ENCODE measurements around the gene ZZZ3. TPM values are rescaled to one million over a fixed set of nuclear protein-coding genes. Genes with fewer than 3 reads are reported as not detected.

The ZZZ3 gene
- total and polyA plus RNA-seq, 2 of the 13 experiments (the other 11 are each of a cell fraction or from before 2014, with no cell fraction given) = 18.1 to 50.2 TPM

- TF ChIP-seq TFE3 (CRISPR knock-in tag; IDR thresholded peaks at IDR 0.05) = peak; percentile 88
- TF ChIP-seq SMARCE1 (IDR thresholded peaks at IDR 0.05; ENCODE audit: borderline replicate concordance) = no peak
- TF ChIP-seq PAXIP1 (CRISPR knock-in tag; conservative IDR thresholded peaks at IDR 0.05) = peak; percentile 52; the same call in 1 of the 2 replicates
- TF ChIP-seq KDM2A (CRISPR knock-in tag; IDR thresholded peaks at IDR 0.05; ENCODE audit: borderline replicate concordance, low read depth) = peak; percentile 71
These were observed at the start of gene ZZZ3 (continued) for GRCh38 chr1:77682460-77683159.

GRCh38 chr1:77732090-77732489 lies 49.6 kb upstream of the ZZZ3 start:
- H4K20me1 ChIP-seq (ENCODE audit: insufficient read depth, low read length) = no peaks in the 10 kb centered on the region
- DNase-seq (ENCODE audit: low spot score) (no peak), ATAC-seq (no peak), FAIRE-seq (no peak)
- H3K27me3 ChIP-seq (ENCODE audit: control insufficient read depth in 1 of 2, insufficient read depth in 2 of 2, low read length in 2 of 2) = no peaks in the 10 kb centered on the region
- no peak overlapping the region for H3K4me3 ChIP-seq (replicated peaks in 1 of 3; ENCODE audit: insufficient read depth in 1 of 3, low read depth in 2 of 3, low read length in 3 of 3)
- no TSS peak for BruUV-seq (replicated peaks)
- no peak overlapping the region for H3K27ac ChIP-seq (ENCODE audit: extremely low read length, insufficient read depth, low read length)
- ChIA-PET CTCF (ENCODE audit: low intra/inter-chr PET ratio, low total read pairs) (no interaction called here), POLR2A (no interaction called here)
- no peaks in the 10 kb centered on the region for H3K79me2 ChIP-seq (ENCODE audit: insufficient read depth, low read length)
- no peak overlapping the region for H3K9ac ChIP-seq (ENCODE audit: insufficient read depth, low read depth, low read length)
- no peaks in the 10 kb centered on the region for H3K4me1 ChIP-seq (ENCODE audit: insufficient read depth, low read length)
- H3K4me2 ChIP-seq (ENCODE audit: low read depth, low read length) = no peak overlapping the region
- H2AFZ ChIP-seq (ENCODE audit: low read length) = no peak overlapping the region
- intact Hi-C loops (cut with micrococcal nuclease; ENCODE audit: unreplicated experiment) (no loop called here), in situ Hi-C loops (cut with HindIII; ENCODE audit: extremely low pct_ligation_motif_present, low pct_unique_long_range_greater_than_20kb) (no loop called here)
- WGBS (ENCODE audit: low lambda C conversion rate) = 93% methylated on average over 1 of the region's 1 CpG
- H3K9me3 ChIP-seq (ENCODE audit: low read length) = no peaks in the 10 kb centered on the region
- H3K36me3 ChIP-seq (replicated peaks in 1 of 2; ENCODE audit: control insufficient read depth in 1 of 2, insufficient read depth in 2 of 2, low read length in 2 of 2) = peaks cover 8 to 19% of the 10 kb centered on the region in 2 experiments
- no peak for TF ChIP-seq RELA (CRISPR knock-in tag; IDR thresholded peaks at IDR 0.05)
- TF ChIP-seq ZNF713 (CRISPR knock-in tag; IDR thresholded peaks at IDR 0.05) = no peak
- no peak for TF ChIP-seq SMARCC2 (IDR thresholded peaks at IDR 0.05)
- no peak for TF ChIP-seq ARNT (IDR thresholded peaks at IDR 0.05)
- no peak for TF ChIP-seq ARID2 (CRISPR knock-in tag; IDR thresholded peaks at IDR 0.05; ENCODE audit: borderline replicate concordance)
- TF ChIP-seq ZNF510 (CRISPR knock-in tag; IDR thresholded peaks at IDR 0.05; ENCODE audit: low read depth) = no peak
- no peak for TF ChIP-seq ISL2 (CRISPR knock-in tag; IDR thresholded peaks at IDR 0.05)
- TF ChIP-seq ZNF550 (CRISPR knock-in tag; IDR thresholded peaks at IDR 0.05; ENCODE audit: borderline replicate concordance) = no peak
- no peak for TF ChIP-seq GMEB1 (CRISPR knock-in tag; IDR thresholded peaks at IDR 0.05; ENCODE audit: borderline replicate concordance)
- TF ChIP-seq ZNF503 (CRISPR knock-in tag; IDR thresholded peaks at IDR 0.05) = no peak
- TF ChIP-seq ZNF709 (CRISPR knock-in tag; IDR thresholded peaks at IDR 0.05) = no peak

Measured in HepG2 (cell line).